Tibial nerve (tissue), 4 donors: ENCODE data around the gene CCN2.

Experiments
- EP300 ChIP-seq, 2 donors: sonication (generic); formaldehyde crosslinking; IDR thresholded peaks; one replicate each; pipeline ENCODE4 v1.6.1; 2017; ENCODE audit warnings: antibody characterized with exemption in 2 of 2, mild to moderate bottlenecking in 1 of 2
- TF ChIP-seq, protein P1 (sequence below), 5 experiments: fragments of 200-600 bp in 3 of 5; fragments of 450-650 bp in 2 of 5; sonication (generic) in 3 of 5; IDR thresholded peaks; one replicate each; pipeline ENCODE4 v1.5.1; 2016 to 2019; ENCODE audit warnings: antibody characterized with exemption in 5 of 5, mild to moderate bottlenecking in 3 of 5, moderate library complexity in 2 of 5

DNA sequence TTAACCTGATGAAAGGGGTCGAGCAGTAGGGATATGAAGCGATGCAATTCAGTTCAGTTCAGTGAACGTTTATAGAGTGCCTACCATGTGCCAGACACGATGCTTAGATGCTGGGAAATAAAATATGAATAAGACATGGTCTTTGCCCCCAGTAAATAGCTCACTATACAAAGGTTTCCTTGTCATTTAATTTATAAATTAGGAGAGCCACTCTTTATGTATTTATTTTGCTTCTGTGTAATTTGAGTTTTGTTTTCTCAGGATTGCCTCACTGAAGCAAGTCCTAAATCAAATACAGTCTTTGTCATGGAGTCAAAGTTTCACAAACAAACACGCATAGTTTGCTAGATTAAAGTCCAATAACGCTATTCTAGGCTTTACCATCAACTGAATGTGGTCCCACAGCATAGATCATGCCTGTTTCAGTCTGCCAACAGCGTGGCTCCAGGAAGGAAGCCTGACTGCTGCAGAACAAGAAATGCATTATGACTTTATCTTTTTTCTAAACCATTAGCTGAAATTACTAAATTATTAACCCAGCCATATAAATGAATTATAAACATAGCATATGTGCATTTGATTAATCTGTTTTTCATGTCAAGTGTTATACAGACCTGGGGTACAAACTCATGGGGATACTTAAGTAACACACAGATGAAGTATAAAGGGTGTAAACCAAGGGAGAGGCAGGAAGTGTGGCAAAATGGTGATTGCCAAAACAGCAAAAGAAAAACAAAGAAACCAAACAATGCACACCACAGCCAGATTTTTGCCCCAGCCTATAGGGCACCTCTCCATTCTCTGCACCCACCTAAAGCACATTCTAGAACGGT is 29.8 kb upstream of the CCN2 start:
- TF ChIP-seq, protein P1, sequence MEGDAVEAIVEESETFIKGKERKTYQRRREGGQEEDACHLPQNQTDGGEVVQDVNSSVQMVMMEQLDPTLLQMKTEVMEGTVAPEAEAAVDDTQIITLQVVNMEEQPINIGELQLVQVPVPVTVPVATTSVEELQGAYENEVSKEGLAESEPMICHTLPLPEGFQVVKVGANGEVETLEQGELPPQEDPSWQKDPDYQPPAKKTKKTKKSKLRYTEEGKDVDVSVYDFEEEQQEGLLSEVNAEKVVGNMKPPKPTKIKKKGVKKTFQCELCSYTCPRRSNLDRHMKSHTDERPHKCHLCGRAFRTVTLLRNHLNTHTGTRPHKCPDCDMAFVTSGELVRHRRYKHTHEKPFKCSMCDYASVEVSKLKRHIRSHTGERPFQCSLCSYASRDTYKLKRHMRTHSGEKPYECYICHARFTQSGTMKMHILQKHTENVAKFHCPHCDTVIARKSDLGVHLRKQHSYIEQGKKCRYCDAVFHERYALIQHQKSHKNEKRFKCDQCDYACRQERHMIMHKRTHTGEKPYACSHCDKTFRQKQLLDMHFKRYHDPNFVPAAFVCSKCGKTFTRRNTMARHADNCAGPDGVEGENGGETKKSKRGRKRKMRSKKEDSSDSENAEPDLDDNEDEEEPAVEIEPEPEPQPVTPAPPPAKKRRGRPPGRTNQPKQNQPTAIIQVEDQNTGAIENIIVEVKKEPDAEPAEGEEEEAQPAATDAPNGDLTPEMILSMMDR (IDR thresholded peaks at IDR 0.05) = no peak
- TF ChIP-seq EP300 (IDR thresholded peaks at IDR 0.05) = no peak
